GM18508 (cell line): Measurements from ENCODE around the gene RXFP3.
A peak's percentile ranks its signal among the peaks of the same experiment; 100 is the strongest.
"Not testable (repeated sequence)": the region's sequence is repeated elsewhere in the genome, so short reads cannot be mapped to it uniquely, and the experiment has no call there.

Source experiments
- ATAC-seq: cut with Tn5 transposase; IDR thresholded peaks from one replicate; pipeline ENCODE4 v1.9.1; 2021; ENCODE audit warnings: moderate number of reproducible peaks; ENCODE audit not compliant: insufficient read depth, unreplicated experiment

RXFP3 gene

DNA sequence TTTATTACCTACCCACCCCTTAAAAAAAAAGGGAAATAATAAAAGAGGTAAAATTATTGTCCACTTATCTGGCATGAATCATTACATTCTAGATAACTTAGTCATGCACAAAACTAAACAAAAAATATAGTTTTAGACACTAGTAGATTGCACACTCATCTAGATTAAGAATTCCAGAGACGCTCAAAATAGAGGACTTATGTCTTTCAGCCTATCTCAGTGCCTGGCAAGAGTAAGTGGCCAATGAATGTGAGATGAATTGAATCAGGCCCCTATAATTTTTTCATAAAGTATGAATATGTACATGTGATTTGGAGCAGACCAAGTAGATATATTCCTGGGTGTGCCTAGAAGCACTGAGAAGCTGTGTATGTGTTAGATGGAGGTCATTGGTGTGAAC lies 2.0 kb upstream of the RXFP3 start:
- ATAC-seq = peak; percentile 9

DNA sequence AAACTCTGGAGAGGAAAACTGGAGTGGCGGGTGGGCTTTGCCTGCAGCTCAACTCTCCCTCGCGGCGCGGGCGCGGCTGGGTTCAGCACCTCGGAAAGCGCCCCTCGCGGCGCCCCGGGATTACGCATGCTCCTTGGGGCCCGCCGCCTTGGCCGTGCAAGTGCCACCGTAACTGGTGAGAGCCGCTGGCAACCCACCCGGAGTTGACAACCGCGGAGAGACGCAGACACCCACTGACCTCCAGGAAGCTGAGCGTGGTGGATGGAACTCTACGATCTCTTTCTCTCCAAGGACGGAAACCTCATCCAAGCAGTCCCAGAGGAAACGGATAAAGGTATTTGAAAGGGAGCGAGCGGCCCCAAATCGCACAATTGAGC lies 194 bp upstream of the RXFP3 start:
- no peak for ATAC-seq

DNA sequence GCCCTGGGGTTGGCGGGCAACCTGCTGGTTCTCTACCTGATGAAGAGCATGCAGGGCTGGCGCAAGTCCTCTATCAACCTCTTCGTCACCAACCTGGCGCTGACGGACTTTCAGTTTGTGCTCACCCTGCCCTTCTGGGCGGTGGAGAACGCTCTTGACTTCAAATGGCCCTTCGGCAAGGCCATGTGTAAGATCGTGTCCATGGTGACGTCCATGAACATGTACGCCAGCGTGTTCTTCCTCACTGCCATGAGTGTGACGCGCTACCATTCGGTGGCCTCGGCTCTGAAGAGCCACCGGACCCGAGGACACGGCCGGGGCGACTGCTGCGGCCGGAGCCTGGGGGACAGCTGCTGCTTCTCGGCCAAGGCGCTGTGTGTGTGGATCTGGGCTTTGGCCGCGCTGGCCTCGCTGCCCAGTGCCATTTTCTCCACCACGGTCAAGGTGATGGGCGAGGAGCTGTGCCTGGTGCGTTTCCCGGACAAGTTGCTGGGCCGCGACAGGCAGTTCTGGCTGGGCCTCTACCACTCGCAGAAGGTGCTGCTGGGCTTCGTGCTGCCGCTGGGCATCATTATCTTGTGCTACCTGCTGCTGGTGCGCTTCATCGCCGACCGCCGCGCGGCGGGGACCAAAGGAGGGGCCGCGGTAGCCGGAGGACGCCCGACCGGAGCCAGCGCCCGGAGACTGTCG lies 976 bp downstream of the RXFP3 start:
- ATAC-seq = no peak

DNA sequence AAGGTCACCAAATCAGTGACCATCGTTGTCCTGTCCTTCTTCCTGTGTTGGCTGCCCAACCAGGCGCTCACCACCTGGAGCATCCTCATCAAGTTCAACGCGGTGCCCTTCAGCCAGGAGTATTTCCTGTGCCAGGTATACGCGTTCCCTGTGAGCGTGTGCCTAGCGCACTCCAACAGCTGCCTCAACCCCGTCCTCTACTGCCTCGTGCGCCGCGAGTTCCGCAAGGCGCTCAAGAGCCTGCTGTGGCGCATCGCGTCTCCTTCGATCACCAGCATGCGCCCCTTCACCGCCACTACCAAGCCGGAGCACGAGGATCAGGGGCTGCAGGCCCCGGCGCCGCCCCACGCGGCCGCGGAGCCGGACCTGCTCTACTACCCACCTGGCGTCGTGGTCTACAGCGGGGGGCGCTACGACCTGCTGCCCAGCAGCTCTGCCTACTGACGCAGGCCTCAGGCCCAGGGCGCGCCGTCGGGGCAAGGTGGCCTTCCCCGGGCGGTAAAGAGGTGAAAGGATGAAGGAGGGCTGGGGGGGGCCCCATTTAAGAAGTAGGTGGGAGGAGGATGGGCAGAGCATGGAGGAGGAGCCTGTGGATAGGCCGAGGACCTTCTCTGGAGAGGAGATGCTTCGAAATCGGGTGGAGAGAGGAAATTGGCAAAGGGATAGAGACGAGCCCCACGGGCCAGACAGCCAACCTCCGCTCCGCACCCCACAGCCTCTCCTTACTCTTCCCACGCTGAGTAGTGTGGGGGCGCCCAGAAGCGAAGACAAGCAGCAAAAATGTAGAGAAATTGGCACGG lies 1.7 kb downstream of the RXFP3 start:
- ATAC-seq = no peak

DNA sequence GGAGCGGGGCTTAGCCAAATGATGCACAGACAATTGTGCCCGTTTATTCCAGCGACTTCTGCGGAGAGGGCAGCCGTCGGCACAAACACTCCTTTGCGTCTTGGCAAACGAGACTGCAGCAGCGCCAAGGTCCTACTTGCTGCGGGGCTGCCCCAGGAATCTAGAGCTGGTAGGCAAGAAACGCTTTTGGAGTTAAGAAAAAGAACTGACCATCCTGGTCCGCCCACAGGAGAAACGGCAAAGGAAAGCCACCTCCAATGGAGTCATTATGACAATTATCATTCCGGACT lies 2.3 kb downstream of the RXFP3 start:
- ATAC-seq = no peak

DNA sequence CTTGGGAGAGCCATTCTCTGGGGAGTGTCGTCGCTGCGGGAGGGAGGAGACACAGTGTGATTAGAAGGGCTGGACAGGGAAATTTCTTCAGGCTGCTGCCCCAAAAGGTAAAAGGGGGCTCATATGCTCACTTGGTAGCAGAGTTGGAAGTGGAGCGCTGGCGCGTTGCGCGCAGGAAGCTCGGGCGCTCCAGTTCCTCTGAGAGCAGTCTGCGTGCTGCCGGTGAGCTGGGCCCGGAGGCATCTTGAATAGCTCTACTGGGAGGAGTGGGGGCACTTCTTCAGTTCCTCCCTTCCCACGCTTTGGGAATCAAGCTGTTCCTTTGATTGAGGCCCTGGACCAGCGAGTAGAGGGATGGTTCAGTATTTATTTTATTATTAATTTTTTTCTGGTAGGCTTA lies 2.7 kb downstream of the RXFP3 start:
- no peak for ATAC-seq

DNA sequence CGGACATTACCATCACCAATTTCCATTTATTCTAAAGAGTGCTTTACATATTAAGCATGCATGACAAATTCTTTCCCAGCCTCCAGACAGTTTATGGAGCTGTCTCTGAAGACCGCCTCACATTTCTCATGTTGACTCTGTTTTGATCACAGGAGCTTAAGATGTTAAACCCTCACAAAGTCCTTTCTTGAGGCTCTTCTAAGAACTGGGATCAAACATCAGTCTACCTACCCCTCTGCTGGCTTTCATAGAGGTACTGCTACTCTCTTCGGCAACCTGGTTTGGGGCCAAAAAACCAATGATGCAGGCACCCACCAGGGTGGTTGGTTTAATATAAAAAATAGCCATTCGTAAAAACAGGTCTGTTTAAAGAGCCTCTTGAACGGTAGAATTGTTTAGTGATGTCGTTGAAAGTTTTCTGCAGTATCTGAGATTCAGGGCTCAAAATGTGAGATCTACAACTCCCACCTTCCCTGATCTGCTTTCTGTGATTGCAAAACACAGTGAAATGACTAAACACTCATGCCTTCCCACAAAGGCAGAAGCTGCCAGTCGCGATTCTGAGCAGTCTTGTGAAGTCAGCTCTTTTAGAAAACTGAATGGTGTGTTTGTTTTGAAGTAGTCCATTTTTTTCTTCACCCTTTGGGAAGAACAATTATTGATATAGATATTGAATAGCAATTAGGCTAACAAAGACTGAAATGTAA lies 3.5 kb downstream of the RXFP3 start:
- ATAC-seq = no peak

DNA sequence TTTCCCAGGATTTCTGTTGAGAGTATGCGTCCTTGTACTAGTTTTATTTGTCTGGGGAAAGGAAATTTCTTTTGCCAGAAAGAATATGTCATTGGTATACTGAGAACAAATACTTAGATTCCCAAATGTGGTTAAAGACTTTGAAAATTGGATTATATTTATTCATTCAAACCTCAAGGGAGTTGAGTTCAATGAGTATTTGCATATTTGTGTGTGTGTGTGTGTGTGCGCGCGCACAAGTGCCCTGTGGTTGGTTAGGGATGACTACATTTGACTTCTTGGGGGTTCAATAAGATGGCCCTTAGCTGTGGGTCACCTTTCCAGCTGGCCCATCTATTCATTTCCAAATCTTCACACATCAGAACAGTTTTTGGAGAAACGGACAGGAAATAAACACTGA lies 4.9 kb downstream of the RXFP3 start:
- no peak for ATAC-seq

DNA sequence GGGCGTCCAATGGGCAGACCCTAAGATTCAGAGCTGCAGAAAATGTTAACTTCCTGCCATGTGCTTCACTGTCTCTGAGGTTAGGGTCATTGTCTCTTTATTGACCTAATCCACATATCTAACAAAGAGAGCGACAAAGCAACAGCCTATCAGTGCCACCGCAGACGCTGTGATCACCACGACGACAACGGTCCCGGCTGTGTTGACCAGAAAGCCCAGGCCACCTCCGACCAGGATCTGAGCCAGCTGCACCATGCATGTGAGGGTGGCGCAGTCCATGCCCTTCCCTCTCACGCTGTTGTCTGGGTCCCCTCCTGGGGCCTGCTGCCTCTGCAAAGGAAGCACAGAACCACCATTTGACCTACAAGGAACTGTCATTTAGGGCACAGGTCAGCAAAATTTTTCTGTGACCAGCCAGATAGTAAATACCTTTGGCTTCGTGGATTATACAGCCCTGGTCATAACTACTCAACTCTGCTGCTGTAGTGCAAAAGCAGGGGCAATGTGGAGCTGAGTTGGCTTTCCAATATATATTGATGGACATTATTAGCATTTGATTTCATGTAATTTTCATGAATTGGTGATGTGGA lies 8.5 kb downstream of the RXFP3 start:
- ATAC-seq = no peak

DNA sequence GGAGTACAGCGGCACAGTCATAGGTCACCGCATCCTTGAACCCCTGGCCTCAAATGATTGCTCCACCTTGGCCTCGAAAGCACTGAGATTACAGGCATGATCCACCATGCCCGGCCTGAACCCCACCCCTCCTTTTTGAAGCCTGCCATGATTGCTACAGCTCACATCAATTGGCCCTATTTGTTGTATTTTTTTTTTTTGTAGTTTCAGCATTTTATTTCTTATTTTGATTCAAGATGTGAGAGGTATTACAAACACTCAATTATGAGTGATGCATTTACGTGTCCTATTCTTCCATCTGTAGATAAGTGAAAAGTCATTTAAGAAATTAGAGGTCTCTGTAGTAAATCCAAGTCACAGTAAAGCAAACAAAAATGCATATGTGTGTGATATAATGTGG lies 16.0 kb downstream of the RXFP3 start:
- ATAC-seq = not testable (repeated sequence)

DNA sequence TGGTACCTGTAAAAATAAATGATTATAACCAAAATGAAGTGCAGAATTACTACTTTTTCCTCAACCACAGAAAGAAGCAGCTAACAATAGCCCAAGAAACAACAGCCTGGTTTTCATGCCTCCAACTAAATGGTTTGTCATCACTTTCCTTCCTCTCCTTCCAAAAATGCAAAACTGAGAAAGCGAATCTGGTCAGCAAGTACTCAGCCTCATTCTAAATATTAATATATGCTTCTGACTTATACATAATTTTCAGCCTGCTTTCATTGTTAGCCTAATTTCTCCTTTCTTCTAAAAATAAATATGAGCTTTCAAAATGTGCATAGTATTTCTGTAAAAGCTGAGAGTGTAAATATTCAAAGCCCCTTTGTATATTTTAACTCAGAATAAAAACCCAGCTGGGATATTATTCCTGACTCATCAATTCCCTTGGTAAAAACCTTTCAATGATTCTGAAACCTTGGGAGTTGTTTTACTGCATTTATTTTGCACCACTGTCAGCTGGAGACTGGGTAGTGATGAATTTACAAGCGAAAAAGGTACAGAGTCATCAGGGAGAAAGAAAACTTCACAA lies 21.5 kb downstream of the RXFP3 start:
- ATAC-seq = no peak

DNA sequence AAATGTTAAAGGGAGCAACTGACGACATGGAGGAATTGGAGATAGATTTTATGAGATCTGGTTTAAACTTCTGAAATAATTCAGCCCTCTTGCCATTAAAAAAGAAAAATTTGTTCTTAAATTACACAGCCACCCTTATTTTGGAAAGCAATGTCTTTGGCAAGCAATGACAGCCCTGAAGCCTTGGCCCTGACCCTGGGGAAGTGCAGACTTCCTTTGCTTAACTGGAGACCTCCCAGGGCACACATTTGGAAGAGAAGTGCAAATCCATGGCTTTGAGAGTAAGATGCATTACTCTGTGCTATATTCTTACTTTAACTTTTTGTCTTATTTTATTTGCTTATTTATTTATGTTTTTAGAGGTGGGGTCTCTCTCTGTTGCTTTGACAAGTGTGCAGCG lies 22.0 kb downstream of the RXFP3 start:
- ATAC-seq = no peak

DNA sequence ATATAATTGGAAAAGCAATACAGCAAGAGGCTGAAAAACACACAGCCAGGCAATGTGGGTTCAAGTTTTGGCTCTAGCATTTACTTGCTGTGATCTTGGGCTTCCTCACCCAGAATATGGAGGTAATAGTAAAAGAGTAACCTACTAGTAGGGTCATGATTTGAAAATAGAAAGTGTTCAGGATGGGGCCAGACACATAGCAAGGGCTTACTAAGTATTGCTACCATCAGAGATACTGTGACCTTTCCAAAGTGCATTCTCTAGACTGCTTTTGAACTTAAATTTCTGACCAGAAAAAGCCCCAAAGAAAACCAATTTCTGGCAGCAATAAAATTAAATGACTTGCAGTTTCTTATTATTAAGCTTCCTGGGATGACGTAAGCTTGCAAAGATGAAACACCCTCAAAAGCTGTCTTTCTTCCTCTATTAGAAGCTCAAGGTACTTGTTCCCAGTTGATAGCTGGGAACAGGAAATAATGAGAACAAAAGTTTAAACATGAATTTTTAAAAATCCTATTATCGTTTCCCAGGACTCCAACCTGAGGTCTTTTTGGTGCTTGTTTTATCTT lies 28.0 kb downstream of the RXFP3 start:
- no peak for ATAC-seq

DNA sequence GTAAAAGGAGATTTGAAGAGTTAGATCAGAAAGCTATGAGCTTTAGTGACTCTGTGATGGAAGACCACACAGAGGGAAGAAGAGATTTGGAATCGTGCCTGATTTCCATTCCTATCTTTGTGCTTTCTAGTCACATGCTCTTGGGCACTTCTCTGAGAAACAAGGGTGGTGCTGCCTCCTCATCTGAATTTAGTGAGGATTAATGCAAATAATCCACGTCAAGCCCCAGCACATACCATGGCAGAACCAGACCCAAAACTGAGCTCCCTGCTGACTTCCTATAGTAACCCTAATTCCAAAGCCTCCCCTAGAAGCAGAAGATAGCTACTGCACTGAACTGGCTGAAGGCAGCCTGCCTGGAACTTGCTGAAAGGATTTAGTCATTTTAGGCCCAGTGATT lies 30.6 kb downstream of the RXFP3 start:
- ATAC-seq = no peak

DNA sequence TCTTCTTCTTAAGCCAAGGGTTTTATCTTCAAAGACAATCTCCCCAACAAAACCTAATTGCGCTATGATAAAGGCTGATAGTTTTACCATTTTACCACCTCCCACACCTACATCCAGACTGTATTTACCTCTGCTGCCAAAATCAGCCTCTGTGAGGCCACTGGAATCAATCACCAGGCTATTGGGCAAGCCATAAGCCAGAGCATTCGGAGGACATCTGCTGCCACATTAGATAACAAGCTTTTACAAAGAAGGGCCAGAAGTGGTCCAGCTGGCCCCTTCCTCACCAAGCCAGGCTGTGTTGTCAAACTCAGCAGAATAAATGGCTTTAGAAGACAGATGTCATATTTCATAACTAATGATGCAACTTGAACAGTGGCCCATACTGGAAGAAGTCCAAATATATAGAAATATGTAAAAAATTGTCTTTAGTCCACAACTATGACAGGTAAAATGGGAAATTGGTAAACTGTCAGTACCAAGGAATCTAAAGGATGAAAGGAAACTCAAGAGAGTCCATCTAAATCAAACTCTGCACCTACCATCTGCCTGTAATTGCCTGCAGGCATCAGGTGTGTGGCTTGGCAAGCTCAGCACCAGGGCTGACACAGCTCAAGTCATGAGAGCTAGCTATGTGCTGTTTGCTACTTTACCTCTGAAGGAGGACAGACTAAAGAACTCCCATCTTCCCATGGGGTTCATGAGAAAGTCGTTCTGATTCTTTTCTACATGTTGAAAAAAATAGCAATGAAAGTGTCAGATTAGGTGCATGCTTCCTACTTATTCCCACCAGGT lies 32.2 kb downstream of the RXFP3 start:
- no peak for ATAC-seq

DNA sequence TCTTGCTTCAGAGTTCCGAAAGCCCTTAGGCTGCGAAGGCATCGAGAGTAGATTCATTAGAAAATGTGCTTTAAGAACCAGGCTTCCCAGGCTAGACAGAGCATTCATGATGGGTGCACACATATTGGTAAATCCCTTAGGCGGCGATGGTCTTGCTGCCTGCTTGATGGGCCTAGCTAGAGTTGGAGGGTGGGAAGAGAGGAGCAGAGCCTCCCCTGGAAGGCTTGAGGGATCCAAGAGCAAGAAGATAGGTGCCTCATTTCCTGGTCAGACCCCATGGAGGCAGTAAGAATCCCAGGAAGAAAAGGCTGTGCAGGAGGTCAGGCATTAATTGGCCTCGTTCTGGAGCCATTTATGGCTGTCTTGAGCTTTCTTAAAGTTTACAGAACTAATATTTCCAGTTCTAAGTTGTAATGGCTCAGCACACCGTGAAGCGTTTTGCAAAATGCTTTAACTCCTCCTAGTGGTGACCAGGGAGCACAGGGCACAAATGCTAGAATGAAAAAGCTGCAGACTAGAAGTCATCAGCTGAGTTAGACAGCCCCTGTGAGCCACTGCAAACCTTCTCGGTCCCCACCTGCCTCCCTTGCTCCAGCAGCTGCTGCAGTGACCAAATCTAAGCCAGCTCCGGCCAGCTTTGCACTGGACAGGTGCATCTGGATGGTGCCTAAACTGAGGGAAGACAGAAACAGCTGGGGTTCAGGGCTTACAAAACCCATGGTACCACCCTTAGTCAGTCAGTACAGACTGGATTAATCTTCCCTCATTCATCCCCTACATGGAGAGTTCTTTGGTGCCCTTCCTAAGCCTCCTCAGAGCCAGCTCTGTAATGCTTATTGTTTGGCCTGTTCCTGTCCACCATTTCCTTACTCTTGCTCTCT lies 33.6 kb downstream of the RXFP3 start:
- ATAC-seq = no peak

DNA sequence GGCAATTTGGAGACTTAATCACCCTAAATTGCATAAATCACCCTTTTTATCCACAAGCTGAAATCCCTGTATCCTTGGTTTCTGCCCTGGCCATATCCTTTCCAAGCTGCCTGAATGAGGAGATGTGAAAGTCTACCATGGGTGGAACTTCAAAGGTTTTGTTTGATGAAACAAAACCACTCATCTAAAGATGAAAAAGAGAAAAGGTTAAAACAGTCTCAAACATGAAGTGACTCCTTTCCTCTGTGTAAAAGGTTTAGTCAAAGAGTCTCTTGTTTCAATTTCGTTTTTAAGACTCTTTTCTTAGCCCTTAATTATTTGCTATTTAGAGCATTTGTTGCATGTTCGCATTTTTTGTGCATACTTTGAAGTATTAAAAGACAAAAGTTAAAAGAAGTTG lies 37.1 kb downstream of the RXFP3 start:
- no peak for ATAC-seq

DNA sequence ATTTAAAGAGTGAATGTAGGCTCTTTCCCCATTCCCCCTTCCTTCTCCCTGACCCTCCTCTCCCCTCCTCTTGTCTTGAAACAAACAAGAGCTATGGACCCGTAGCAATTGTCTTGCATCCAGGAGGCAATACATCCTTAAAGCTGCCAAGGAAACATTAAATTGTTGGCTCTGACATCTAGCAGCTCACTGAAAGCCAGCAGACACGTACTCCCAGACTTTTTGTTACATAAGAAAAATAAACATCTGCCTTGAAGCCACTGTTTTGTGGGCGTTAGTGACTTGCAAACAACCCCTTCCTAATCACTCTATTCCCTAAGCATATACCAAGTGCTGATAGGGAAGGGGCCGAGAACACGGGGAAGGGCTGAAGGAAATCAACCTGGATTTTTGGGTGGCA lies 39.7 kb downstream of the RXFP3 start:
- ATAC-seq = no peak

DNA sequence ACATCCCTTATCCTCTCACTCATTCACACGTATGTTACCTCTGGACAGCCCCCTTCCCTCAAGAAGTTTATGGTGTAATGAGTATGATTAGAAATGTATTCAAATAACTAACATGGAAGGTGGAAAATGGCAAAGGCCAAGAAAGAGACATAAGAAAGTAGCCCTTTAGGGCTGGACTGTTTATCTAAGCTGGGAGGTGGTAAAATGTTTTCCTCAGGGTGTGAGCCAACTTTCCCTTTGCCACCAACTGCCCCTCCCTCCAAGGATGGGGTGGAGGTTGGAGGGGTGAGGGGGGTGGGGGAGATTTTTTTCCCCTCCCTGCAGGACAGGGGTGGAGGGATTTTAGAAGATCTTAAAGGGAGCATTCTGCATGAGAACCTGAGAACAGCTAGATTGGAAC lies 40.1 kb downstream of the RXFP3 start:
- ATAC-seq = no peak
